Breast epithelium (tissue), 3 donors: Measurements from ENCODE around the gene TMEM218.

Experiments
- POLR2A ChIP-seq: fragments of 450-650 bp; IDR thresholded peaks from one replicate; pipeline ENCODE4 v1.6.1; 2016; ENCODE audit warnings: antibody characterized with exemption, mild to moderate bottlenecking, moderate library complexity
- POLR2AphosphoS5 ChIP-seq, 3 donors: sonication (generic); formaldehyde crosslinking; IDR thresholded peaks; one replicate each; pipeline ENCODE4 v1.6.1; 2017; ENCODE audit warnings: antibody characterized with exemption in 3 of 3
- TF ChIP-seq, protein P1 (sequence below), 3 donors: fragments of 450-650 bp; IDR thresholded peaks; one replicate each; pipeline ENCODE4 v1.5.1; 2016 to 2017; ENCODE audit warnings: antibody characterized with exemption in 3 of 3, mild to moderate bottlenecking in 3 of 3, moderate library complexity in 3 of 3

- TF ChIP-seq, protein P1, sequence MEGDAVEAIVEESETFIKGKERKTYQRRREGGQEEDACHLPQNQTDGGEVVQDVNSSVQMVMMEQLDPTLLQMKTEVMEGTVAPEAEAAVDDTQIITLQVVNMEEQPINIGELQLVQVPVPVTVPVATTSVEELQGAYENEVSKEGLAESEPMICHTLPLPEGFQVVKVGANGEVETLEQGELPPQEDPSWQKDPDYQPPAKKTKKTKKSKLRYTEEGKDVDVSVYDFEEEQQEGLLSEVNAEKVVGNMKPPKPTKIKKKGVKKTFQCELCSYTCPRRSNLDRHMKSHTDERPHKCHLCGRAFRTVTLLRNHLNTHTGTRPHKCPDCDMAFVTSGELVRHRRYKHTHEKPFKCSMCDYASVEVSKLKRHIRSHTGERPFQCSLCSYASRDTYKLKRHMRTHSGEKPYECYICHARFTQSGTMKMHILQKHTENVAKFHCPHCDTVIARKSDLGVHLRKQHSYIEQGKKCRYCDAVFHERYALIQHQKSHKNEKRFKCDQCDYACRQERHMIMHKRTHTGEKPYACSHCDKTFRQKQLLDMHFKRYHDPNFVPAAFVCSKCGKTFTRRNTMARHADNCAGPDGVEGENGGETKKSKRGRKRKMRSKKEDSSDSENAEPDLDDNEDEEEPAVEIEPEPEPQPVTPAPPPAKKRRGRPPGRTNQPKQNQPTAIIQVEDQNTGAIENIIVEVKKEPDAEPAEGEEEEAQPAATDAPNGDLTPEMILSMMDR (IDR thresholded peaks at IDR 0.05), result no peak
- TF ChIP-seq POLR2A (no peak), POLR2AphosphoS5 (IDR thresholded peaks at IDR 0.05) (no peak)
Observed at GRCh38 chr11:125156346-125157117, 45.1 kb upstream of the TMEM218 start.
